Retinal pigment epithelial cell (primary cell): ENCODE data around the gene FREY1.

Experiments used
- DNase-seq: peaks from one replicate; pipeline ENCODE4 v3.0.0-alpha.2; 2010; ENCODE audit warnings: low read depth
- H3K4me3 ChIP-seq: 2 replicates; pipeline ENCODE4 v1.5.1; 2011; ENCODE audit warnings: mild to moderate bottlenecking, low read length, control low read depth, moderate library complexity
- CTCF ChIP-seq: conservative IDR thresholded peaks from 2 replicates; pipeline ENCODE4 v1.5.1; 2011; ENCODE audit warnings: low read depth, low read length, control low read depth, inconsistent platforms

The FREY1 gene, protein sequence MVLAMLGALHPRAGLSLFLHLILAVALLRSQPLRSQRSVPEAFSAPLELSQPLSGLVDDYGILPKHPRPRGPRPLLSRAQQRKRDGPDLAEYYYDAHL

GRCh38 chr11:45906965-45907611 lies at the start of gene FREY1:
Gene FREY1, minus strand, starts transcription at chr11:45907271. Its CDS starts 26 bp downstream, at chr11:45907245.
- TF ChIP-seq CTCF, result no peak
- DNase-seq, result no peak
- no peak within 1 kb of the TSS for H3K4me3 ChIP-seq

DNA sequence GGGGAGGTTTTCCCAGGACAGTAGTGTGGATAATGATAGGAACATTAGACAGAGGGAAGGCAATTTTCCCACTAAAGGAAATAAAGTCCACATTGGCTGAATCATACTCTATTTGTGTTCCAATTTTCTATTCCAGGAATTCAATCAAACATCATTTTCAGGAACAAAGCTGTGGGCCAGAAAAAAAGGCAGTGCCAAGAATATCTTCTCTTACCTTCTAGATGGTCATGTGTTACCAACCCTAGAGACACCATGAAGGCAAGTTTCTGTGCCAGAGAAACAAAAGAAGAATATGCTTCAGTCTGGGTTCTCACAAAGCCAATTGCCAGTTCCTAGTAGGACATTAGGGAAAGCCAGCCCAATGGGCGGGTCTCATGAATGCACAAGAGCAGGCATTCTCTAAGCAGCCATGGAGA lies 42.9 kb upstream of the FREY1 start:
- DNase-seq, result no peak
- H3K4me3 ChIP-seq, result no peak overlapping the region
- no peak for TF ChIP-seq CTCF

GRCh38 chr11:45948356-45948755 lies 41.3 kb upstream of the FREY1 start:
- no peak overlapping the region for H3K4me3 ChIP-seq
- DNase-seq, result no peak
- TF ChIP-seq CTCF, result no peak

DNA sequence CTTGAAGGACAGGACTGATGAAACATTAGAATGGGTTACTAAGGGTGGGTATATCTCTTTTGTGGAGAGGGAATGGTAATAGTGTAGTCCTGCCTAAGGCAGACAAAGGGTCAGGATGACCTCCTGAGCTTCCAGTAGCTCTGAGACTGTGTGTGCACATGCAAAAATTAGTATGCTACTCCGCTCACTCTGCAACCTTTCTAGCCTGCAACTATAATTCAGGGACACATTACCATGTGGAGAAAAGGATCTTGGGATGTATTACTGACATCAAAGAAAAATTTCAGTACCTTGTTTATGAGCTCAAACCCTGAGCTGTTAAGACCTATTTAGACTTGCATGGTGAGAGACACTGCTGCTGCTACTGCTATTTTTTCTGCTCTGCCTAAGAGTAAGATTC lies 40.8 kb upstream of the FREY1 start:
- no peak for DNase-seq
- H3K4me3 ChIP-seq, result no peak overlapping the region
- no peak for TF ChIP-seq CTCF

DNA sequence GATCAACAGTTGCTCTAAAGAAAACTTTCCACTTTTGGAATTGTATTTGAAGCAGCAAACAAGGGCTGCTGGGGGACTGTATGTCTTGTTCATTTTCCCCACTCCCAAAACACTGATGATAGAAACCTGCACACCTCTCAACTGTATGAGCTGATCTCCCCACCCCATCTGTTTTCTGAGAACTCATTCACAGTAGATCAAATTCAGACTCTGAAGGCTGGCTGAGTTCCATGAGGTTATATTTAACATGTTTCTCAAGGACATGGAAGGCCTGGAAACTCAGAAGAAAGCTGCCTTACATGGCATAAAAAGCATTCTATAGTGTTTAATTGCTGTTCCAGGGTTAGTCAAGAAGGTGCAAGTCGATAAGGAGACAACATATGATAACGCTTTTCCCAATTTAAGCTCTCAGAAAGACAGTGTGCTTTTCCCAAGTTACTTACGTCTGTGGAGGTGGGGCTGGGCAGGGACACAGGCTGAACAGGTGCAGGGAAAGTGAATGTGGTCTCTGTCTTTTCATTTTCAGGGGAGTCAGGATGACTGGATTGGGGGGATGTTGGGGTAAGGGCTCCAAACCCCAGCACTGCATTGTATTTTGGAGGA lies 38.4 kb upstream of the FREY1 start:
- H3K4me3 ChIP-seq, result no peak overlapping the region
- DNase-seq, result no peak
- TF ChIP-seq CTCF, result no peak

DNA sequence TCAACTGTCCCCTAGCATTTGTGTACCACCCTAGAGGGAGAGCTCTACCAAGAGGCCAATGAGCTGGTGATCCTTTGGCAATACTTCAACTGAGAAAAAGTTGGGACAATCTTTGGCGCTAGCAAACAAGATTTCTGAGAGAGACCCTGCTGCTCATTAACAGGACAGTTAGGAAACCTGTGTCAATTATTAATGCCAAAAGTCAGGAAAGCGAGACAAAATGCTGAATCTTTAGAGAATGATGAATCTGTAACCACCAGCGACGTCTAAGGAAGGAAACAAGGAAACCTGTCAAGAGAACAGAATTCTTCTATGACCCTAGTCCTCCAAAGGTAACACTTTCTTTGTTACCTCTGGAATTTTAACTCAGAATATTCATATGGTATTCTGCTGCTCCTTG lies 35.3 kb upstream of the FREY1 start:
- TF ChIP-seq CTCF, result no peak
- no peak overlapping the region for H3K4me3 ChIP-seq

DNA sequence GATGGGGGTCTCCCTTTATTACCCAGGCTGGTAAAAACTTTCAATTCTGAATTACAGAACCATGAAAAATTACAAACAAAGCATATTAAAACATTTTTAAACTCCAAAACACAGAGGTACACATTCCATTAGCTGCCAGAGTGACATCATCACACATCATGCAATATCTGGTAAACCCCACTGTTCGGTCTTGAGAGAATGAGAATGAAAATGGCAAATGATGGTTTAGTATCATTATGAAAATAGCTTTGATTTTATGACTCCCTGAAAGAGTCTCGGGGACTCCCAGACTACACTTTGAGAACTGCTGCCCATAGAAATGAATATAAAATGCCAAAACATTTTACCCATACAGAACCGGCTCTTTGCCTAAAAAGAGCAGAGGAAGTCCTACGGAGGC lies 34.2 kb upstream of the FREY1 start:
- no peak for TF ChIP-seq CTCF
- H3K4me3 ChIP-seq, result no peak overlapping the region
- DNase-seq, result no peak

More for the DNA sequence above, 35.3 kb upstream of the FREY1 start:
- DNase-seq, result no peak
